GM21576 (cell line): ENCODE measurements around the gene RAI14.
"Not testable (repeated sequence)": the region's sequence is repeated elsewhere in the genome, so short reads cannot be mapped to it uniquely, and the experiment has no call there.

ENCODE experiments used
- ATAC-seq: cut with Tn5 transposase; IDR thresholded peaks from one replicate; pipeline ENCODE4 v1.9.1; 2021; ENCODE audit warnings: mild to moderate bottlenecking, moderate library complexity; ENCODE audit not compliant: unreplicated experiment

RAI14 gene

DNA sequence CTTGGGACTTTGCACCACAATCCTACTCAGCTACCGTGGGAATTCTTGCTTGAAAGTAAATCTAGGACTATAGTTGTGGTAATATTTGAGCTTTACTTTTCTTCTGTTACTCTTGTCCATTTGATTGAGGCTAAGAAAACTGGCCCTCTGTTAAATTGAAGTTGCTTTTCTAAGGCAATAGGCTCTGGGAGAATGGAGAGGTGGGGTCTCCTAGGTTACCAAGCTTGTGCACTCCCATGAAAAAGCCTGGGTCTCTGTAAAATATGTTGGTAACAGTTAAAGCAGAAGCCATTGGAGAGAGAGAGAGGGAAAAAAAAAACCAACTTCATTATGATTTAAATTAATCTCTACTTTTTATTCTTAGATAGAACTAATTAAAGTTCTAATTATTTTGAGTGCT is 68.6 kb downstream of the RAI14 start:
- ATAC-seq, result no peak

- ATAC-seq, result not testable (repeated sequence)
Measured at GRCh38 chr5:34727166-34727749, 71.1 kb downstream of the RAI14 start.

- ATAC-seq, result no peak
Measured at GRCh38 chr5:34728236-34728635, 72.1 kb downstream of the RAI14 start.

- ATAC-seq, result no peak
Measured at GRCh38 chr5:34731435-34732232, 75.5 kb downstream of the RAI14 start.

DNA sequence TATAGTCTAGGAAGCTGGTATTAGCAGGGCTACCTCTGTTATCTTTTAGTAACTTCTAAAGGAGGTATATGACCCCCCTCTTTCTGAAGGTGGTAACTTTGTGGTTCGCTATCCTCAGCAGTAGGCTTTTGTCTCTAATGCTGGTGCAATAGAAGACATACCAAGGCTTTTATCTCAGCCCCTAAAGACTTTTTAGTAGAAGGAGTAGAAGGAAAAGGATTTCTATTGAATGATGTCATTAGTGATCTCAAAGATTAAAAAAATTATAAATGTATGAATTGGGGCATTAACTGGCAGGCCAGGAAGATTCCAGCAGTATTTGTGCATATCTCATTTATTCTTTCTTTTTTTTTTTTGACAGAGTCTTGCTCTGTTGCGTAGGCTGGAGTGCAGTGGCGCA is 78.2 kb downstream of the RAI14 start:
- no peak for ATAC-seq

DNA sequence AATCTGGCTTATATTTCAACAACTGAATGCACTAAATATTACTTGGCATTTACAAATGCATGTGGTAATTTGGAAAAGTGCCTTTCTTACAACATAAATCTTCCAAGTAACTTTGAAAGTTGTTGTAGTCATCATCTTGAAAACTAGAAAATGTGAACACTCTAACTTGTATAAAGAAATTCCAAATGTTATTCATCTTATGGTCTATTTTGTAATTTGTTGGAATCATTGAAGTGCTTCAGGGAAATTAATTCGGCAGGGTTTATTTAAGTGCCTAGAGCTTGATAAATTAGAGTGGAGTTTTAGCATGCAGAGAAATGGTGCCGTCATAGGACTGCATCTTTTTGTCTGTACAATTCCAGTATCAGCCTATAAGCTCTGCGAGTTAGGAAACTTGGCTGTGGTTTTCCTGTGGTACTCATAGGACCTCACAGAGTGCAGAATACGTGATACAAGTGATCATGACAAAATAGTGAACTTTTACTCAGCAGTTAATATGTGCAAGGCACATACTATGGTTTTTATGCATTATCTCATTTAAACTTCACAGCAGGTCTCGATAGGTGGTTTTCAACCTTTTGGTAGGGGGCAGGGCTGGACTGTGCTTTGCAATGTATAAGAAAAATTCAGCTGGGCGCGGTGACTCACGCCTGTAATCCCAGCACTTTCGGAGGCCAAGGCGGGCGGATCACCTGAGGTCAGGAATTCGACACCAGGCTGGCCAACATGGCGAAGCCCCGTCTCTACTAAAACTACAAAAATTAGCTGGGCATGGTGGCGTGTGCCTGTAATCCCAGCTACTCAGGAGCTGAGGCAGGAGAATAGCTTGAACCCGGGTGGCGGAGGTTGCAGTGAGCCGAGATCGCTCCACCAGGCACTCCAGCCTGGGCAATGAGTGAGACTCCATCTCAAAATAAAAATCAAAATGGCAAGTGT is 79.6 kb downstream of the RAI14 start:
- ATAC-seq, result no peak

DNA sequence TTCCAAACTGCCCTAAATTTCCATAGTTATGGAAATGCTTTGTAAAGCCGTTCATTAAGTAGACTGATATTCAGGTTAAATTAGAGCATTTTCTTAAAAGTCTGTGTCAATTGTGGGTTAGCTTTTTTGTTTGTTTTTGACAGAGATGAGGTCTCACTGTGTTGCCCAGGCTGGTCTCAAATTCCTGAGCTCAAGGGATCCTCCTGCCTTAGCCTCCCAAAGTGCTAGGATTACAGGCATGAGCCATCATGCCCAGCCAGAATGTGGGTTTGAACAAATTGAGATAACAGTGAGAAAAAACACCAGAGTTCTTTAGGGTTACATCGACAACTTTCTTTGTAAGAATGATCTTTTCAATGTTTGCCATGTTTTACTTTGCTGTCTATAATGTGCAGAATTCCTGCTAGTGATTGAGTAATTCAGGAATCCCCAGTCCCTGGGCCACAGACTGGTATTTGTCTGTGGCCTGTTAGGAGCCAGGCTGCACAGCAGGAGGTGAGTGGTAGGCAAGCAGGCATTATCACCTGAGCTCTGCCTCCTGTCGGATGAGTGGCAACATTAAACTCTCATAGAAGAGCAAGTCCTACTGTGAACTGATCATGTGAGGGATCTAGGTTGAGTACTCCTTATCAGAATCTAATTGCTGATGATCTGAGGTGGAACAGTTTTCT is 80.5 kb downstream of the RAI14 start:
- no peak for ATAC-seq

DNA sequence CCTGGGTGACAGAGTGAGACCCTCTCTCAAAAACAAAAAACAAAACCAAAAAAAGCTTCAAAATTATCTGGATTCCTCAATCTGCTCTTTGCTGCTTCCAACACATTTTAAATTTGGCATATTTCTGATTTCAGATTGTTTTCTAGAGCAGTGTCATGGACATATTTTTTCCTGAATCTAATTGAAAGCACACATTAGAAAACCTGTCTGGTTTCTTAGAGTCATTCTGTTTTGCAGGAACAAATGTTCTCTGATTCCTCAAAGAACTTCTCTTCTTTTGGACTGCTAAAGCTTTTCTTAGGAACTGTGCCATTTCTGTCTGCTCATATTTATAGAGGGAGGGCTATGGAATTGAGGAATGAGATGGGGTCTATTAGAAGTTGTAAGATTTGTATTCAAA is 81.6 kb downstream of the RAI14 start:
- ATAC-seq, result no peak

DNA sequence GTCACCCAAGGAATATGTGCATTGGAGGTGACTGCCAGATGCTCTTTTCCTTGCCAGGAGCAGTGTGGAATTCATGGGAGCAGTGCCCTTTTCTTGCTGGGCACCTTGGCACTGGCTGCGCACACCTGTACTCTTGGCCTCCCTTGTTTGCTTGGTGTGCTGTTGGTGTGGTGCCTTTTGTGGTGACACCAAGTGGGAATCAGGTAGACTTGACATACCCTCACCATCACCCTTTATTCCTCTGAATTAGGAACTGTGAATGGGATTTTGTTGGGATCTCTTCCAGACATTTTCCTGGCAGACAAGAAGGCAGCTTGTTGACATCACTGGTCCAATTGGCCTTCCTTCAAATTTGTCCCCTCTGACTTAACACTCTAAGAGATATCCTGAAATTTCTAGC is 82.3 kb downstream of the RAI14 start:
- no peak for ATAC-seq

- ATAC-seq, result no peak
Measured at GRCh38 chr5:34740389-34740806, 84.3 kb downstream of the RAI14 start.

DNA sequence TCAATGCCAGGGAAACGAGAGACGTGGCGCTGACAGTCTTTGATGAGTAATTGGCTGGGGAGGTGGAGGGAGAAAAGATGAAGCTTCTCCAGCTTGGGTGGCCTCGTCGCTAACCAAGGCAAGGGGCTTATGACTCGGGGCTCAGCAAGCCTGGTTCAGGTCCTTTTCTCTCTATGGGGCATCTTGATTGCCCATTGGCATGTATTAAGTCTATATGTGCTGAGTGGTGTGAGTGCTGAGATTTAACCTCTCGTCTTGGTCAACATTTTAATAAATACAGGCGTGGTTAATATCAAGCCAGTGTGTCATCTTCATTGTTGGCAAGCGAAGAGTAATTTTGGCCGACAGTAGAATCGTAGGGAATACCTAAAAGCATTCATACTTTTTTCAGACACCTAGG is 85.9 kb downstream of the RAI14 start:
- ATAC-seq, result no peak

- ATAC-seq, result no peak
Measured at GRCh38 chr5:34743878-34744277, 87.8 kb downstream of the RAI14 start.

DNA sequence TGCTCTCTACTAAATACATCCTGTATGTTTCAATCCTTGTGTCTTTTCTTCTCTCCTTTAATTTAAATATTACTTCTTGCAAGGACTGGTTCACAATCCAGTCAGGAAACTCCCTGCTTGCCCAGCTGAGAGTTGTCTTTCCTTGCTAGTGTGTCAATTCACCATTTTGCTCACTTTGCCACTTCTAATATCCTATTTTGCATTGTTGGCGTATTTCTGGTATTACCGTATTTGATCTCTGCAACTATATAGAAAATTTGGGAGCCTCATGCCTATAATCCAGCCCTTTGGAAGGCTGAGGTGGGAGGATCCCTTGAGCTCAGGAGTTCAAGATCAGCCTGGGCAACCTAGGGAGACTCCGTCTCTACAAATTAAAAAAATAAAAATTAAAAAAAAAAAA is 92.3 kb downstream of the RAI14 start:
- no peak for ATAC-seq

DNA sequence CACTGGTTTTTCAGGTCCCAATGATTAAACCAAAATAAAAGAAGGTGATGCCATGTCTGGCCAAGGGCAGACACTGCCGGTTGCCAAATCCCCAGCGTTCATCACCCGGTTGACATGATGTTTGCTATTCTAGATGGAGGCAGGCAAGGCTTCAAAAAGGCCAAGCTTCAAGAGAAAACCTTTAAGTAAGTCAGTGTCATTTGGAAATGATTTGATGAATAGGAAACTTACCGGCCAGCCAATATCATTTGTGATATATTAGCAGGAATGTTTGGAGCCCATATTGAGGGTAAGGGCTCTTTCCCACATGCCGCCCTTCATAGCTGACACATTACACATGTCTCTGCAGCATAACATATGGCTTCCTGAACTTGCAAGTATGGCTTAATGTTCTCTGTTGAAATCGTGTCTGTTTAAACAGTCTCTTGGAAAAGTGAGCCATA is 93.3 kb downstream of the RAI14 start:
- ATAC-seq, result no peak

DNA sequence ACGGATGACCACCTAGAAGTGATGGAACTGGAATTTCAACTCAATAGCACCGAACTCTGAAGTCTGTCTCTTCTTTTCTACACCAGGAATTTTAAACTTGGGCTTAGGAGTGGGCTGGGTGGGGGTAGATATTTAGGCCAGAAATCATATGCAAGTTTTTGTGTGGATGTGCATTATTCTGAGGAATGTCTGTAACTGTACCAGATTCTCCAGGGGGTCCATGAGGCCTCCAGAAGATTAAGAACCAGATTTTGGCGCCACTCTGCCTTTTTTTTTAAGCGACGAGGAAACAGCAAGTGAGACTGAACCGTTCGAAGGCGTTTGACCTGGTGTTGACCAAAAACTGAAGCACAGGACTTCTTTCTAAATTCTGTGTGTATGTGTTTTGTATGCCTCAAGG is 94.1 kb downstream of the RAI14 start:
- no peak for ATAC-seq

DNA sequence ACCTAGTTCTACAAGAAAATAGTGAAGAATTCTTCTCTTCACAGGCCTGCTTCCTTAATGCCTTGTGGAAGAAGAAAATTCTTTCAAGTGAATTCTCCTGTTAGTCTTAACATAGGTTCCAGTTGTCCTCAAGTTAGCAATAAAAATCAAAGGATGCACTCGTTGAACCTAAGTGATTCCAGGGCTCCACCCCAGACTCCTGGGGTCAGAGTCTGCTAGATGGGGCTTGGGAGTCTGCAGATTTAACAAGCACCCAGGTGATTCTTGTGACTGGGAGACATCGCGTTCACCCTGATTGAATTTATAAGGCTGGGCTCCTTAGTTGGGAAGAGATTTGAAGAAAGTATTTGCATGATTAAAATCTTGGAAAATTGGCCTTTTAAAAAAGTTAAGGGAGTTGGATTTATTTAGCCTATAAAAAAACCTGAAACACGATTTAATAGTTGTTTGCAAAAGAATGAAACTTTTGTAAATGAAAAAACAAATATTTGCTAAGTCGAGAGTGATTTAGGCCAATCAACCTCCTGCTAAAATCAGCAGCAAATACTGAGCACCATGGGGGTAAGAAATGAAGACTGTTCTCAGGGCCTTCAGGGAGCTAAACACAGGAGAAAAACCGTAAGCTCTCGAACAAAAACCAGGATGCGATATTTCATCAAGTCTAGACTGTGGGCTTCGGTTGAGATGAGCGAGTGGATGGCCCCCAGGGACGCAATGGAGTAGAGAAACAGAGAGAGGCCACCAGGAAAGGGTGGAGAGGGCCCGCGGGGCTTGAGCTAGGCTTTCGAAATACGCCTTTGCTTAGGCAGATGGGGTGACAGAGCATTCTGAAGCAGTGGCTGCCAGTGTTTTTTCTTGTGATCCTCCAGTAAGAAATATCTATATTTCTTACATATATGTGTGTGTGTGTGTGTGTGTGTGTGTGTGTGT is 95.9 kb downstream of the RAI14 start:
- ATAC-seq, result no peak

- ATAC-seq, result not testable (repeated sequence)
Measured at GRCh38 chr5:34753236-34753635, 97.1 kb downstream of the RAI14 start.

- ATAC-seq, result no peak
Measured at GRCh38 chr5:34755926-34756325, 99.8 kb downstream of the RAI14 start.

GRCh38 chr5:34756781-34757624 is 100.9 kb downstream of the RAI14 start:
- no peak for ATAC-seq
